Testis (tissue), 3 donors: ENCODE results near the gene GPR137. TPM values are rescaled to one million over a fixed set of nuclear protein-coding genes. Genes with fewer than 3 reads are reported as not detected.

ENCODE experiments used
- DNase-seq: peaks from one replicate; pipeline ENCODE4 v3.0.0-alpha.2; 2019
- H3K27ac ChIP-seq, 2 donors: fragments of 200-600 bp; sonication (generic); one replicate each; pipeline ENCODE4 v1.5.1; 2019
- H3K27me3 ChIP-seq: fragments of 200-600 bp; sonication (generic); one replicate; pipeline ENCODE4 v1.5.1; 2019
- H3K36me3 ChIP-seq: fragments of 200-600 bp; sonication (generic); one replicate; pipeline ENCODE4 v1.5.1; 2017; ENCODE audit warnings: low read depth; ENCODE audit errors: missing control alignments
- H3K4me1 ChIP-seq: fragments of 200-600 bp; sonication (generic); one replicate; pipeline ENCODE4 v1.5.1; 2019
- H3K4me3 ChIP-seq, 2 donors: fragments of 200-600 bp; sonication (generic); one replicate each; pipeline ENCODE4 v1.5.1; 2017 to 2019
- H3K9me3 ChIP-seq: fragments of 200-600 bp; sonication (generic); one replicate; pipeline ENCODE4 v1.5.1; 2017
- POLR2A ChIP-seq: fragments of 450-650 bp; IDR thresholded peaks from one replicate; pipeline ENCODE4 v1.6.1; 2017; ENCODE audit warnings: antibody characterized with exemption, mild to moderate bottlenecking, moderate library complexity
- WGBS, 2 donors: methylation state at CpG; one replicate each; pipeline ENCODE4 v1.1.5; 2018; 5-methylcytosine and 5-hydroxymethylcytosine counted together
- intact Hi-C: fragments of 100-400 bp; cut with DNase I; formaldehyde crosslinking; loops from one replicate; pipeline ENCODE4 v1.15.1; 2023; ENCODE audit warnings: low total_unique reads
- polyA plus RNA-seq: library from polyadenylated mRNA; stranded (reverse); fragments of 350-450 nt; fragmentation: Illumina TruSeq; extraction: RNeasy Lipid Tissue Mini Kit (QIAGEN cat#74804); gene quantifications from one replicate; pipeline ENCODE4 v1.2.3, GENCODE V29; 2014; ENCODE audit warnings: low read depth, low replicate concordance; ENCODE audit not compliant: insufficient read depth
- total RNA-seq, 2 donors: library from RNA; depleted of rRNA; stranded (reverse); fragments of >200 nt; gene quantifications; one replicate each; pipeline ENCODE4 v1.2.3, GENCODE V29; 2016
- TF ChIP-seq, protein P1 (sequence below), 3 experiments: fragments of 450-650 bp in 2 of 3; fragments of 200-600 bp in 1 of 3; sonication (generic) in 1 of 3; IDR thresholded peaks; one replicate each; pipeline ENCODE4 v1.5.1; 2016 to 2019; ENCODE audit warnings: antibody characterized with exemption in 3 of 3, mild to moderate bottlenecking in 2 of 3, moderate library complexity in 1 of 3

The GPR137 gene
- total and polyA plus RNA-seq, 3 donors from 2014 or later, result 204 to 390 (median 230) TPM

DNA sequence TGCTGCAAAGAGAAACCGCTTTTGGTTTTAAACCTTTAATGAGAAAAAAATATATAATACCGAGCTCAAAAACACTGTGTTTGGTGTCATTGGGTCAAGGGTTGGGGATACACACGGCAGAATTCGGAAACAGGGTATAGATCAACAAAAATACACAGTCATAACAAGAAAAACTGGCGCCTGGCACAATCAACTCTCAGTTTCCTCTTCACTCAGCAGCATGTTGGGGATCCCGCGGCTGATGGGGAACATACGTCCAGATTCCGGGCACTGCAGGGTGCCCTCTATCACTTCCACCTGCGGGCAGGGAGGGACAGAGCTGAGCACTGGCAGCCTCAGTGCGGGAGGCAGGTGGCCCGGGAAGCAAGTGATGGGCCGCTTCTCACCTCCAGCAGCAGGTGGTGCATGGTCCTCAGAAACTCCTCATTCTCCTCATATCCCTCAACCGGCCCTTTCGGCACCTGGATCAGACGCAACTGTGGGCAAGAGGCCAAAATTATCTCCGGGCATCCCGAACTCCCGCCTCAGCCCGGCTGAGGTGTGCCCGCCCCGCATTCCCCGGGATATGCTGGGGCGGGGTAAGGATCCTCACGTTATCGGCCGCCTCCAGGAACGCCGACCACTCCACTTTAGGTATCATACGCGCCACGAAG lies 31.1 kb downstream of the GPR137 start:
- 4% methylated on average over 32 of the region's 32 CpGs for WGBS, 2 donors
- Histone ChIP-seq H3K4me1 (peaks cover 9% of the 10 kb centered on the region), H3K27me3 (no peaks in the 10 kb centered on the region), H3K9me3 (no peaks in the 10 kb centered on the region), H3K27ac (peak overlapping the region; percentile 75 to 98), H3K36me3 (no peaks in the 10 kb centered on the region), H3K4me3 (peak overlapping the region; percentile 72 to 75)
- intact Hi-C loops, result no loop called here
- DNase-seq, result no peak
- no peak for TF ChIP-seq POLR2A
- TF ChIP-seq, protein P1, sequence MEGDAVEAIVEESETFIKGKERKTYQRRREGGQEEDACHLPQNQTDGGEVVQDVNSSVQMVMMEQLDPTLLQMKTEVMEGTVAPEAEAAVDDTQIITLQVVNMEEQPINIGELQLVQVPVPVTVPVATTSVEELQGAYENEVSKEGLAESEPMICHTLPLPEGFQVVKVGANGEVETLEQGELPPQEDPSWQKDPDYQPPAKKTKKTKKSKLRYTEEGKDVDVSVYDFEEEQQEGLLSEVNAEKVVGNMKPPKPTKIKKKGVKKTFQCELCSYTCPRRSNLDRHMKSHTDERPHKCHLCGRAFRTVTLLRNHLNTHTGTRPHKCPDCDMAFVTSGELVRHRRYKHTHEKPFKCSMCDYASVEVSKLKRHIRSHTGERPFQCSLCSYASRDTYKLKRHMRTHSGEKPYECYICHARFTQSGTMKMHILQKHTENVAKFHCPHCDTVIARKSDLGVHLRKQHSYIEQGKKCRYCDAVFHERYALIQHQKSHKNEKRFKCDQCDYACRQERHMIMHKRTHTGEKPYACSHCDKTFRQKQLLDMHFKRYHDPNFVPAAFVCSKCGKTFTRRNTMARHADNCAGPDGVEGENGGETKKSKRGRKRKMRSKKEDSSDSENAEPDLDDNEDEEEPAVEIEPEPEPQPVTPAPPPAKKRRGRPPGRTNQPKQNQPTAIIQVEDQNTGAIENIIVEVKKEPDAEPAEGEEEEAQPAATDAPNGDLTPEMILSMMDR (IDR thresholded peaks at IDR 0.05), result no peak

DNA sequence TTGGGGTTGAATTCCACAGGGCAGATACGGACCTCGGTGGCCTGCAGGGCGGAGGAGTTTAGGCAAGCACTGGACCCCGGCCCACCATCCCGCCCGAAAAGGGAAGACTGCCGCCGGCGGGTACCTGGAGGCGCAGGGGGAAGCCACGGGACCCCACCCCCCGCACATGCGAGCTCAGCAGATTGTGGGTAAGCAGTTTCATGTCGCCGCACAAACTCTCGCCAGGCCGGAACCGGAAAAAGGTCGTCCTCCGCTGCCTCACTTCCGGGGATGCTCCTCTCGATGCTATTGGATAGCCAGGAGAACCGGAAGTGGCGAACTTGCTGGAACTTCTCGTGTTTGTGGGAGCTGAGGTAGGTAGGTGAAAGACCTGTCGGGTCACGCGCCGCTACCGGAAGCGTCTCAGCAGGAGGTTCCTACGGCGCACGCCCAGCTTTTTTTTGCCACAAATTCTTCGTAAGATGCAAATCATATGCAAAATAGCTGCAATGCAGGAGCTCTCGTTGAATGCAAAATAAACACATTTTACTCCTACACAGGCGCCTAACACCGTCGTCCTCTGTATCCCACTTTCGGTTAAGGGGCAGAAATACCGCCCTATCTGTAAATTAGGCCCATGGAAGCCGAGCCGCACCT lies 31.8 kb downstream of the GPR137 start, which contains the start of gene TRMT112:
Gene TRMT112, minus strand, starts transcription at position 235 of the 636 bp plus-strand sequence. Its CDS starts 33 bp downstream, at position 202.
- Histone ChIP-seq H3K4me1 (peaks cover 9% of the 10 kb centered on the region), H3K4me3 (peak within 1 kb of the TSS; percentile 72 to 75), H3K27ac (peak within 1 kb of the TSS; percentile 75 to 98), H3K36me3 (no peaks in the 10 kb centered on the region), H3K27me3 (no peaks in the 10 kb centered on the region), H3K9me3 (no peaks in the 10 kb centered on the region)
- WGBS, 2 donors, result 0 to 1% methylated on average over 21 to 30 of the region's 43 CpGs
- DNase-seq, result peak; percentile 99
- TF ChIP-seq, protein P1 (IDR thresholded peaks at IDR 0.05), result no peak
- TF ChIP-seq POLR2A, result peak; percentile 63
- intact Hi-C loops, result no loop called here

DNA sequence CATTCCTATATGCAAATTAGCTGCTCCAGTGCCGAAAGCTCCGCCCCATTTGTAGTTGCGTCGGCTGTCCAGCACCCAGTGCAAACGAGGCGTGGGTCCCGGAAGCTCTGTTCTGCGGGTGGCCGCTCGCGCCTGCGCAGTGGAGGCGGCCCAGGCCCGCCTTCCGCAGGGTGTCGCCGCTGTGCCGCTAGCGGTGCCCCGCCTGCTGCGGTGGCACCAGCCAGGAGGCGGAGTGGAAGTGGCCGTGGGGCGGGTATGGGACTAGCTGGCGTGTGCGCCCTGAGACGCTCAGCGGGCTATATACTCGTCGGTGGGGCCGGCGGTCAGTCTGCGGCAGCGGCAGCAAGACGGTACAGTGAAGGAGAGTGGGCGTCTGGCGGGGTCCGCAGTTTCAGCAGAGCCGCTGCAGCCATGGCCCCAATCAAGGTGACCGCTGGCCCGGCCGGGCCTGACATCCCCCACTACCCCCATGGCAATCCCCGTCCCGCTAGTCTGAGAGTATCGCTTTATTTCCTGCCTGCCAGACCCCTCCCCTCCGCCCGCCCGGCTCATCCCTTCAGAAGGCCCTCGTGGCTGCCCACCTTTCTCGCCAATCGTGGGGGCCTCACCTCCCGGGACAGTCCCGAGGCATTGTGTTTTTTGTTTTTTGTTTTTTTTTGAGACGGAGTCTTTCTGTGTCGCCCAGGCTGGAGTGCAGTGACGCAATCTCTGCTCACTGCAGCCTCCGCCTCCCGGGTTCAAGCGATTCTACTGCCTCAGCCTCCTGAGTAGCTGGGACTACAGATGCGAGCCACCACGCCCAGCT lies 32.5 kb downstream of the GPR137 start, which contains the start of gene PRDX5:
Gene PRDX5, plus strand, starts transcription at position 161 of the 805 bp plus-strand sequence. Its CDS starts 95 bp downstream, at position 256.
- H3K4me3 ChIP-seq, result peak within 1 kb of the TSS; percentile 72 to 75
- H3K36me3 ChIP-seq, result no peaks in the 10 kb centered on the region
- intact Hi-C loops, result no loop called here
- peaks cover 9% of the 10 kb centered on the region for H3K4me1 ChIP-seq
- peak within 1 kb of the TSS; percentile 75 to 98 for H3K27ac ChIP-seq
- no peaks in the 10 kb centered on the region for H3K9me3 ChIP-seq
- 1 to 2% methylated on average over 28 to 59 of the region's 61 CpGs for WGBS, 2 donors
- TF ChIP-seq POLR2A, result peak; percentile 69
- TF ChIP-seq, protein P1 (IDR thresholded peaks at IDR 0.05), result peak; percentile 10 to 67 (median 47)
- DNase-seq, result peak; percentile 97
- H3K27me3 ChIP-seq, result no peaks in the 10 kb centered on the region

DNA sequence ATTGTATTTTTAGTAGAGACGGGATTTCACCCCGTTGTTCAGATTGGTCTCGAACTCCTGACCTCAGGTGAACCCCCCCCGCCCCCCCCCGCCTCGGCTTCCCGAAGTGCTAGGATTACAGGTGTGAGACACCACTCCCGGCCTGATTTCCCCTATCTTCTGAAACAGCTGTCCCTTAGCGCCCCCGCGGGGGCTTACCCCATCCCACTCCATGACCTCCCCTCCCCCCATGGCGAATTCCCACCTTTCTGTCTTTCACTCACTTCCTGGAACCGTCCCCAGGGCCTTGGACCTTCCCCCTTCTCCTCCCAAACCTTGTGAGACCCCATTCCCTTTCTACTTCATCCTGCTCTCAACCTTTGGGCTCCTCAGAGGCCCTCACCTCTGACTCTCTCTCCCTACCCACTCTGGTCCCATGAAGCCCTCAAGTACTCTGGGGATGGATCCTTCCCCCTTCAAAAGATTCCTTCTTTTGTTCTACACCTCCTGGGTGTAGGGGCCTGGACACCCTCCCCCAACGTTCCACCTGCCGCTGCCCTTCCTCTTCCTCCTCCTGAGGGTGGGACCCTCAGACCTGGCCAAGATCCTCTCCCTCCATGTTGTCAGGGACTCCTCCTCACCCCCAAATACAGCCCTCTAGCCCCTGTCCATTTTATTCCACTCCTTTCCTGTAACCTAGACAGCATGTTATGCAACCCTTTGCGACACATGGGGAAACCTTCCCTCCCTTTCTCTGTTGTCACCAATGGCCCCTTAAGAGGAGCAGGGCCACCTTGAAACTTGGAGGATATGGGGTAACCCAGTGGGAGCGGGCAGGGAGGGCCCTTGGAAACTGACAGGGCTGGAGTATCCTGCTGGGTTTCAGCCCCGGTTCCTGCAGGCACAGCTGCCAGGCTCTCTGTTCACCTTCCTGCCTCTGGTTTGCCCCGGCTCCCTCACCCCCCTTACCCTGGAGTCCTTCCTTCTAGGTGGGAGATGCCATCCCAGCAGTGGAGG lies 33.4 kb downstream of the GPR137 start:
- Histone ChIP-seq H3K36me3 (no peaks in the 10 kb centered on the region), H3K4me3 (peak overlapping the region; percentile 72 to 75), H3K27me3 (no peaks in the 10 kb centered on the region), H3K27ac (peak overlapping the region; percentile 75 to 98), H3K9me3 (no peaks in the 10 kb centered on the region), H3K4me1 (peaks cover 9% of the 10 kb centered on the region)
- intact Hi-C loops, result no loop called here
- no peak for DNase-seq
- TF ChIP-seq, protein P1 (IDR thresholded peaks at IDR 0.05), result no peak
- TF ChIP-seq POLR2A, result no peak
- 23 to 24% methylated on average over 19 of the region's 19 CpGs for WGBS, 2 donors
